H1 (cell line): ENCODE results near the gene P3R3URF. TPM values are rescaled to one million over a fixed set of nuclear protein-coding genes. Genes with fewer than 3 reads are reported as not detected.

Source experiments
- CTCF ChIA-PET: fragments of 300-600 bp; sonication (Branson Sonifier 250); formaldehyde crosslinking; loops from one replicate; lab custom pipeline; 2021; ENCODE audit not compliant: partially characterized antibody; lab: Charles Lee
- POLR2A ChIA-PET: fragments of 300-600 bp; sonication (Branson Sonifier 250); formaldehyde crosslinking; loops from one replicate; lab custom pipeline; 2021; ENCODE audit warnings: inconsistent platforms; ENCODE audit not compliant: partially characterized antibody; lab: Charles Lee
- DNase-seq, 2 experiments: peaks; one replicate each; pipeline versions ENCODE4 v3.0.0 to v3.0.0-alpha.2; 2010 to 2022; ENCODE audit warnings: low spot score in 2 of 2, low read depth in 1 of 2, mixed read lengths in 1 of 2
- FAIRE-seq: peaks from 2 replicates; lab custom pipeline; 2011; peaks lifted over from hg19 to GRCh38; lab: Jason Lieb, UNC
- H2AFZ ChIP-seq: 2 replicates; pipeline ENCODE4 v1.8.1; 2012; ENCODE audit warnings: low read length, inconsistent platforms
- H2AK5ac ChIP-seq: 2 replicates; pipeline ENCODE4 v1.6.1; 2013; ENCODE audit warnings: low read depth, low read length
- H2BK120ac ChIP-seq: replicated peaks from 2 replicates; pipeline ENCODE3; 2013; ENCODE audit warnings: low read depth, low read length, inconsistent platforms
- H2BK12ac ChIP-seq: 2 replicates; pipeline ENCODE4 v1.6.1; 2013; ENCODE audit warnings: low read depth, low read length
- H2BK15ac ChIP-seq: 2 replicates; pipeline ENCODE4 v1.6.1; 2013; ENCODE audit warnings: low read length
- H2BK20ac ChIP-seq: 2 replicates; pipeline ENCODE4 v1.6.1; 2013; ENCODE audit warnings: low read length
- H2BK5ac ChIP-seq: 2 replicates; pipeline ENCODE4 v1.6.1; 2013; ENCODE audit warnings: low read depth, low read length
- H3K14ac ChIP-seq: 2 replicates; pipeline ENCODE4 v1.6.1; 2013; ENCODE audit warnings: inconsistent platforms; ENCODE audit not compliant: insufficient read length
- H3K18ac ChIP-seq: 2 replicates; pipeline ENCODE4 v1.6.1; 2013; ENCODE audit warnings: low read length; ENCODE audit errors: extremely low read depth
- H3K23ac ChIP-seq: 2 replicates; pipeline ENCODE4 v1.6.1; 2013; ENCODE audit warnings: inconsistent platforms; ENCODE audit not compliant: insufficient read length
- H3K23me2 ChIP-seq: 2 replicates; pipeline ENCODE4 v1.6.1; 2013; ENCODE audit warnings: low read depth, low read length
- H3K27ac ChIP-seq: 2 replicates; pipeline ENCODE4 v1.6.1; 2011; ENCODE audit warnings: low read depth, low read length, inconsistent platforms
- H3K27me3 ChIP-seq, 4 experiments: replicated peaks in 1 of 4; 1 replicate in 1 of 4; 2 replicates in 3 of 4; pipeline versions ENCODE4 v1.6.1 to v1.8.1; 2011 to 2013; ENCODE audit warnings: low read length in 3 of 4, mild to moderate bottlenecking in 3 of 4, inconsistent platforms in 2 of 4, mixed read lengths in 2 of 4, moderate library complexity in 1 of 4; ENCODE audit not compliant: control insufficient read depth in 3 of 4, insufficient read depth in 3 of 4; ENCODE audit errors: extremely low read depth in 1 of 4
- H3K36me3 ChIP-seq, 4 experiments: 2 replicates each; pipeline versions ENCODE4 v1.6.1 to v1.8.1; 2011 to 2013; ENCODE audit warnings: mild to moderate bottlenecking in 4 of 4, low read length in 3 of 4, moderate library complexity in 2 of 4, control low read depth in 1 of 4, inconsistent platforms in 1 of 4; ENCODE audit not compliant: insufficient read depth in 4 of 4, control insufficient read depth in 2 of 4
- H3K4ac ChIP-seq: replicated peaks from 2 replicates; pipeline ENCODE3; 2013; ENCODE audit warnings: low read length, low read depth, mixed read lengths, inconsistent platforms; ENCODE audit not compliant: insufficient read length
- H3K4me1 ChIP-seq, 4 experiments: replicated peaks in 1 of 4; 1 replicate in 1 of 4; 2 replicates in 3 of 4; pipeline versions ENCODE4 v1.6.1 to v1.8.1; 2011 to 2013; ENCODE audit warnings: low read length in 3 of 4, inconsistent platforms in 2 of 4, mixed read lengths in 1 of 4; ENCODE audit not compliant: insufficient read depth in 4 of 4, control insufficient read depth in 3 of 4
- H3K4me2 ChIP-seq, 2 experiments: 2 replicates each; pipeline versions ENCODE4 v1.6.1 to v1.8.1; 2011 to 2013; ENCODE audit warnings: low read depth in 2 of 2, low read length in 2 of 2, control low read depth in 1 of 2, inconsistent platforms in 1 of 2, mild to moderate bottlenecking in 1 of 2; ENCODE audit not compliant: insufficient read depth in 1 of 2
- H3K4me3 ChIP-seq, 4 experiments: fragments of 200-600, 300-600 bp in 1 of 4; sonication (generic), shearing (Covaris generic), sonication (Bioruptor Twin) in 1 of 4; 2 replicates each; pipeline versions ENCODE4 v1.5.1 to v1.8.1; 2011 to 2016; ENCODE audit warnings: low read length in 4 of 4, low read depth in 3 of 4, control low read depth in 2 of 4, inconsistent platforms in 2 of 4, mild to moderate bottlenecking in 2 of 4, mixed read lengths in 1 of 4, moderate library complexity in 1 of 4; ENCODE audit not compliant: insufficient read depth in 2 of 4; ENCODE audit errors: extremely low read depth in 1 of 4
- H3K56ac ChIP-seq: replicated peaks from 2 replicates; pipeline ENCODE3; 2013; ENCODE audit warnings: low read depth, mild to moderate bottlenecking, mixed read lengths, low read length, inconsistent platforms; ENCODE audit not compliant: insufficient read length
- H3K79me1 ChIP-seq: 2 replicates; pipeline ENCODE4 v1.6.1; 2013; ENCODE audit warnings: low read depth, low read length, control low read depth
- H3K79me2 ChIP-seq, 2 experiments: 2 replicates each; pipeline versions ENCODE4 v1.6.1 to v1.8.1; 2012 to 2013; ENCODE audit warnings: low read length in 2 of 2, mild to moderate bottlenecking in 2 of 2, inconsistent platforms in 1 of 2; ENCODE audit not compliant: insufficient read depth in 2 of 2, control insufficient read depth in 1 of 2
- H3K9ac ChIP-seq, 4 experiments: replicated peaks in 1 of 4; 1 replicate in 1 of 4; 2 replicates in 3 of 4; pipeline versions ENCODE4 v1.6.1 to v1.8.1; 2011 to 2013; ENCODE audit warnings: low read depth in 3 of 4, low read length in 3 of 4, control low read depth in 2 of 4, mild to moderate bottlenecking in 2 of 4, moderate library complexity in 2 of 4, inconsistent platforms in 1 of 4; ENCODE audit errors: extremely low read depth in 1 of 4
- H3K9me3 ChIP-seq, 2 experiments: 2 replicates each; pipeline versions ENCODE4 v1.6.1 to v1.8.1; 2012 to 2013; ENCODE audit warnings: mild to moderate bottlenecking in 2 of 2, moderate library complexity in 2 of 2, control low read depth in 1 of 2, inconsistent platforms in 1 of 2, low read depth in 1 of 2, low read length in 1 of 2, mixed read lengths in 1 of 2; ENCODE audit not compliant: insufficient read depth in 2 of 2
- H4K20me1 ChIP-seq, 2 experiments: replicated peaks in 1 of 2; 2 replicates each; pipeline versions ENCODE3 to v1.8.1; 2011 to 2013; ENCODE audit warnings: inconsistent platforms in 2 of 2, low read length in 2 of 2, mild to moderate bottlenecking in 1 of 2; ENCODE audit not compliant: insufficient read depth in 2 of 2, control insufficient read depth in 1 of 2
- H4K5ac ChIP-seq: 2 replicates; pipeline ENCODE4 v1.6.1; 2013; ENCODE audit warnings: low read length, low read depth, mixed read lengths, inconsistent platforms; ENCODE audit not compliant: insufficient read length
- H4K8ac ChIP-seq: 2 replicates; pipeline ENCODE4 v1.8.0; 2013; ENCODE audit warnings: mild to moderate bottlenecking, moderate library complexity, low read length, inconsistent platforms; ENCODE audit not compliant: insufficient read depth; ENCODE audit errors: extremely low read depth
- H4K91ac ChIP-seq: replicated peaks from 2 replicates; pipeline ENCODE3; 2013; ENCODE audit warnings: low read length, mixed read lengths, inconsistent platforms; ENCODE audit not compliant: insufficient read length
- ATF3 ChIP-seq: IDR thresholded peaks from 2 replicates; pipeline ENCODE4 v1.6.1; 2011; ENCODE audit warnings: low read depth, mild to moderate bottlenecking, low read length; ENCODE audit not compliant: insufficient read depth
- CREB1 ChIP-seq: IDR thresholded peaks from 2 replicates; pipeline ENCODE4 v1.6.1; 2012; ENCODE audit warnings: inconsistent platforms
- GABPA ChIP-seq: IDR thresholded peaks from 2 replicates; pipeline ENCODE4 v1.6.1; 2011; ENCODE audit warnings: mild to moderate bottlenecking, low read length, moderate library complexity, borderline replicate concordance; ENCODE audit not compliant: insufficient read depth
- HDAC2 ChIP-seq, 2 experiments: fragments of 300-600 bp in 1 of 2; sonication (generic) in 1 of 2; IDR thresholded peaks; 2 replicates each; pipeline ENCODE4 v1.6.1; 2011 to 2012; ENCODE audit warnings: low read depth in 2 of 2, low read length in 2 of 2, mild to moderate bottlenecking in 2 of 2, moderate library complexity in 2 of 2, borderline replicate concordance in 1 of 2, inconsistent platforms in 1 of 2
- NANOG ChIP-seq: IDR thresholded peaks from 2 replicates; pipeline ENCODE4 v1.6.1; 2011; ENCODE audit warnings: low read length, low read depth, mild to moderate bottlenecking, inconsistent platforms; ENCODE audit not compliant: insufficient read depth, poor library complexity, severe bottlenecking
- NRF1 ChIP-seq: IDR thresholded peaks from 2 replicates; pipeline ENCODE4 v1.6.1; 2011; ENCODE audit warnings: mild to moderate bottlenecking, low read depth, low read length, improper control_type of control experiment
- RAD21 ChIP-seq, 2 experiments: IDR thresholded peaks in 1 of 2; conservative IDR thresholded peaks in 1 of 2; 2 replicates each; pipeline ENCODE4 v1.6.1; 2011; ENCODE audit warnings: low read depth in 2 of 2, low read length in 2 of 2, improper control_type of control experiment in 1 of 2, inconsistent platforms in 1 of 2, mild to moderate bottlenecking in 1 of 2, moderate library complexity in 1 of 2
- SUZ12 ChIP-seq: fragments of 200-600 bp; sonication (generic); IDR thresholded peaks from 2 replicates; pipeline ENCODE4 v1.6.1; 2012; ENCODE audit warnings: mild to moderate bottlenecking, inconsistent platforms, low read length, moderate library complexity, mixed read lengths
- ZNF274 ChIP-seq: IDR thresholded peaks from 2 replicates; pipeline ENCODE4 v1.7.0; 2012; ENCODE audit warnings: low read length, borderline replicate concordance; ENCODE audit errors: extremely low read depth
- WGBS, 2 experiments: shearing (Covaris generic) in 1 of 2; methylation state at CpG; one replicate each; pipeline versions ENCODE4 v1.1.6 to v1.1.7; 2013 to 2015; ENCODE audit warnings: low lambda C conversion rate in 2 of 2, mixed read lengths in 2 of 2, inconsistent platforms in 1 of 2, low coverage in 1 of 2, missing lambda C conversion rate in 1 of 2; ENCODE audit not compliant: insufficient replicate concordance in 2 of 2, insufficient coverage in 1 of 2, insufficient read length in 1 of 2; ENCODE audit errors: extremely low coverage in 1 of 2, missing lambda C conversion rate in 1 of 2; 5-methylcytosine and 5-hydroxymethylcytosine counted together
- polyA plus RNA-seq, 7 experiments: library from polyadenylated mRNA; depleted of rRNA in 3 of 7; stranded (reverse) in 5 of 7; unstranded in 2 of 7; fragments of >200 nt in 5 of 7; fragments of 200-250 nt in 2 of 7; gene quantifications; 1 replicate in 5 of 7; 2 replicates in 1 of 7; 4 replicates in 1 of 7; pipeline versions ENCODE4 v1.2.1 to v1.2.3, GENCODE V29; 2011 to 2013; ENCODE audit warnings: missing spikeins in 2 of 7, mixed read lengths in 2 of 7
- total RNA-seq: library from RNA; stranded (reverse); fragmentation: NEBNext Ultra II Directional; extraction: Animal tissue kit (Norgen Biotek cat#: 25700); gene quantifications from 2 replicates; pipeline ENCODE4 v1.2.1, GENCODE V29; 2021

Gene P3R3URF
- total and polyA plus RNA-seq, 2 of the 8 experiments (the other 6 are each of a cell fraction or from before 2014, with no cell fraction given): not detected

- WGBS, 2 experiments: 78% methylated on average over 3 of the region's 3 CpGs; no CpG with 5 or more reads in 1 of the 2 experiments
- Histone ChIP-seq H3K56ac (no peak overlapping the region), H3K36me3 (no peaks in the 10 kb centered on the region; a peak in 1 of 8 replicates), H3K4me3 (no peak overlapping the region), H2BK120ac (no peak overlapping the region), H2BK5ac (no peak overlapping the region), H4K5ac (no peak overlapping the region), H4K91ac (no peak overlapping the region), H3K27me3 (no peaks in the 10 kb centered on the region), H3K9ac (no peak overlapping the region), H2BK15ac (no peak overlapping the region), H3K79me1 (no peaks in the 10 kb centered on the region), H3K14ac (no peak overlapping the region), H3K79me2 (no peaks in the 10 kb centered on the region; a peak in 1 of 4 replicates), H3K23ac (no peak overlapping the region), H2BK12ac (no peak overlapping the region), H3K4me2 (no peak overlapping the region), H4K20me1 (no peaks in the 10 kb centered on the region), H2AFZ (no peak overlapping the region), H3K18ac (no peak overlapping the region), H3K23me2 (peaks cover 14% of the 10 kb centered on the region), H4K8ac (no peak overlapping the region), H2AK5ac (no peak overlapping the region), H3K4ac (no peak overlapping the region), H2BK20ac (no peak overlapping the region), H3K9me3 (no peaks in the 10 kb centered on the region), H3K4me1 (peaks cover 0 to 3% (median 1%) of the 10 kb centered on the region in 4 experiments; a peak in 4 of 7 replicates), H3K27ac (no peak overlapping the region)
- FAIRE-seq (no peak), DNase-seq (no peak)
- ChIA-PET CTCF (interaction anchor here (0.5 to 2.3 kb wide), 3 partner anchors 16 to 236 kb away, joined by 5 to 9 read pairs (median 5); no protein-coding TSS in a partner anchor), POLR2A (interaction anchor here (0.9 to 1.0 kb wide), 2 partner anchors 14 to 16 kb away, joined by 3 read pairs; no protein-coding TSS in a partner anchor)
- TF ChIP-seq NRF1: no peak
- no peak for TF ChIP-seq GABPA
- TF ChIP-seq CREB1: no peak
- TF ChIP-seq NANOG: no peak
- TF ChIP-seq RAD21 (IDR thresholded peaks at IDR 0.05 in 1 of 2, conservative IDR thresholded peaks at IDR 0.05 in 1 of 2; ENCODE audit: low read depth in 2 of 2, low read length in 2 of 2): no peak
- no peak for TF ChIP-seq ZNF274
- no peak for TF ChIP-seq SUZ12
- no peak for TF ChIP-seq HDAC2 (IDR thresholded peaks at IDR 0.05; ENCODE audit: borderline replicate concordance in 1 of 2, low read depth in 2 of 2, low read length in 2 of 2)
- TF ChIP-seq ATF3: no peak
Observed at GRCh38 chr1:46205791-46206190, 29.5 kb upstream of the P3R3URF start.
